ENCODE results near the gene TAB2.

- TF ChIP-seq CTCF (IDR thresholded peaks at IDR 0.05; ENCODE audit: low read depth, low read length, poor library complexity, severe bottlenecking) (no peak), EZH2phosphoT487 (IDR thresholded peaks at IDR 0.05; ENCODE audit: borderline replicate concordance, low read length) (no peak)
These were observed 15.7 kb downstream of the TAB2 start for GRCh38 chr6:149333266-149333620.

Measured in DOHH2 (cell line).